GM12878 (cell line): Measurements from ENCODE around the gene IPPK. TPM values are rescaled to one million over a fixed set of nuclear protein-coding genes. Genes with fewer than 3 reads are reported as not detected.
A peak's percentile ranks its signal among the peaks of the same experiment; 100 is the strongest.

Experiments
- ATAC-seq: fragments of 200-7000 bp; cut with Tn5 transposase; 3 replicates; pipeline ENCODE4 v1.9.1; 2020; ENCODE audit warnings: mild to moderate bottlenecking, moderate library complexity
- BruUV-seq: library from RNA; stranded (reverse); fragments of 400-500 nt; replicated peaks from 2 replicates; lab custom pipeline; 2021; lab: Mats Ljungman, UMichigan
- CTCF ChIA-PET: fragments of 300-600 bp; sonication (Branson Sonifier 250); formaldehyde crosslinking; extraction: SDS; loops from one replicate; lab custom pipeline; 2021; ENCODE audit warnings: inconsistent platforms; lab: Yijun Ruan, JAX
- POLR2A ChIA-PET: fragments of 350-600 bp; formaldehyde crosslinking; extraction: SDS; loops from one replicate; lab custom pipeline; 2021; ENCODE audit warnings: inconsistent platforms; lab: Charles Lee
- RAD21 ChIA-PET: fragments of 300-600 bp; sonication (Branson Sonifier 250); formaldehyde crosslinking; loops from one replicate; lab custom pipeline; 2023; ENCODE audit warnings: antibody characterized with exemption; ENCODE audit not compliant: unreplicated experiment; lab: Charles Lee
- SMC1A ChIA-PET: fragments of 300-600 bp; sonication (Branson Sonifier 250); formaldehyde crosslinking; loops from one replicate; lab custom pipeline; 2023; ENCODE audit not compliant: unreplicated experiment, uncharacterized antibody; lab: Charles Lee
- DNase-seq: peaks from one replicate; pipeline ENCODE4 v3.0.0-alpha.2; 2011; ENCODE audit warnings: low read depth, low spot score
- FAIRE-seq: peaks from 3 replicates; lab custom pipeline; 2011; peaks lifted over from hg19 to GRCh38; lab: Jason Lieb, UNC
- H2AFZ ChIP-seq: 2 replicates; pipeline ENCODE4 v1.6.0; 2011; ENCODE audit warnings: low read depth, low read length, control low read depth; ENCODE audit not compliant: control insufficient read depth
- H3K27ac ChIP-seq: 2 replicates; pipeline ENCODE4 v1.5.1; 2011; ENCODE audit warnings: control low read depth; ENCODE audit not compliant: control insufficient read depth, insufficient read depth
- H3K27me3 ChIP-seq, 2 experiments: replicated peaks in 1 of 2; 2 replicates each; pipeline versions ENCODE4 v1.6.0 to v1.6.1; 2011; ENCODE audit warnings: low read length in 1 of 2; ENCODE audit not compliant: control insufficient read depth in 2 of 2, insufficient read depth in 2 of 2
- H3K36me3 ChIP-seq, 2 experiments: 2 replicates each; pipeline ENCODE4 v1.5.1; 2011; ENCODE audit warnings: low read length in 1 of 2; ENCODE audit not compliant: control insufficient read depth in 2 of 2, insufficient read depth in 2 of 2
- H3K4me1 ChIP-seq: 2 replicates; pipeline ENCODE4 v1.6.1; 2011; ENCODE audit warnings: mild to moderate bottlenecking, low read length, moderate library complexity, mixed read lengths; ENCODE audit not compliant: control insufficient read depth, insufficient read depth
- H3K4me2 ChIP-seq: 2 replicates; pipeline ENCODE4 v1.6.0; 2011; ENCODE audit warnings: control low read depth; ENCODE audit not compliant: control insufficient read depth, insufficient read depth
- H3K4me3 ChIP-seq: fragments of 200-600 bp; sonication (generic); 2 replicates; pipeline ENCODE4 v1.5.1; 2016
- H3K79me2 ChIP-seq: 2 replicates; pipeline ENCODE4 v1.6.0; 2011; ENCODE audit warnings: low read length; ENCODE audit not compliant: control insufficient read depth, insufficient read depth
- H3K9ac ChIP-seq: 2 replicates; pipeline ENCODE4 v1.8.0; 2011; ENCODE audit warnings: low read length, control low read depth, mixed read lengths; ENCODE audit not compliant: control insufficient read depth, insufficient read depth
- H3K9me3 ChIP-seq: replicated peaks from 3 replicates; pipeline ENCODE4 v1.5.1; 2011; ENCODE audit warnings: mild to moderate bottlenecking, low read length; ENCODE audit not compliant: control insufficient read depth, insufficient read depth
- H4K20me1 ChIP-seq: 2 replicates; pipeline ENCODE4 v1.6.0; 2011; ENCODE audit not compliant: control insufficient read depth, insufficient read depth
- ASH2L ChIP-seq: fragments of 300-600, 200-600 bp; sonication (generic); IDR thresholded peaks from 2 replicates; pipeline ENCODE4 v1.6.1; 2017; ENCODE audit warnings: low read depth, mild to moderate bottlenecking, borderline replicate concordance
- DPF2 ChIP-seq: fragments of 450-650 bp; IDR thresholded peaks from 2 replicates; pipeline ENCODE4 v1.6.1; 2017; ENCODE audit warnings: mild to moderate bottlenecking
- SUZ12 ChIP-seq: fragments of 200-600 bp; sonication (generic); IDR thresholded peaks from one replicate; pipeline ENCODE4 v1.6.1; 2018; ENCODE audit warnings: antibody characterized with exemption, mild to moderate bottlenecking; ENCODE audit not compliant: unreplicated experiment
- WGBS: methylation state at CpG from one replicate; pipeline ENCODE4 v1.1.6; 2016; ENCODE audit warnings: low lambda C conversion rate; ENCODE audit not compliant: insufficient replicate concordance, insufficient coverage; ENCODE audit errors: missing lambda C conversion rate; 5-methylcytosine and 5-hydroxymethylcytosine counted together
- in situ Hi-C: fragments of 300-500 bp; cut with MboI; formaldehyde crosslinking; loops from 9 replicates; pipeline ENCODE4 v1.14.3; 2018; ENCODE audit warnings: mixed read lengths
- intact Hi-C: fragments of 100-400 bp; cut with micrococcal nuclease; formaldehyde crosslinking; loops from one replicate; pipeline ENCODE4 v1.14.2; 2022; ENCODE audit not compliant: unreplicated experiment
- polyA plus RNA-seq, 11 experiments: library from polyadenylated mRNA; depleted of rRNA in 4 of 11; unstranded in 6 of 11; stranded (reverse) in 5 of 11; fragments of >200 nt; fragmentation: Nextera tagmentation in 4 of 11; fragmentation: Illumina TruSeq in 1 of 11; extraction: Ambion mirVana in 4 of 11; extraction: Trizol in 1 of 11; gene quantifications; 1 replicate in 1 of 11; 2 replicates in 10 of 11; pipeline versions ENCODE4 v1.2.1 to v1.2.3, GENCODE V29; 2011 to 2016; ENCODE audit warnings: inconsistent platforms in 2 of 11, missing spikeins in 2 of 11, low read depth in 1 of 11
- total RNA-seq, 4 experiments: library from RNA; depleted of rRNA in 3 of 4; stranded (reverse); fragments of >200 nt in 3 of 4; fragmentation: Illumina TruSeq in 1 of 4; extraction: Trizol in 1 of 4; gene quantifications; 2 replicates each; pipeline versions ENCODE4 v1.2.1 to v1.2.3, GENCODE V29; 2013 to 2021
- TF ChIP-seq, protein P1 (sequence below): fragments of 450-650 bp; IDR thresholded peaks from 2 replicates; pipeline ENCODE4 v1.6.1; 2017; ENCODE audit warnings: mild to moderate bottlenecking, low read depth, inconsistent platforms; ENCODE audit not compliant: poor library complexity, severe bottlenecking
- TF ChIP-seq, protein P2 (sequence below), 3 experiments: IDR thresholded peaks in 2 of 3; conservative IDR thresholded peaks in 1 of 3; 2 replicates each; pipeline ENCODE4 v1.5.1; 2011; ENCODE audit warnings: low read depth in 3 of 3, low read length in 3 of 3, mild to moderate bottlenecking in 3 of 3, control low read depth in 2 of 3, moderate library complexity in 2 of 3, inconsistent platforms in 1 of 3, mixed read lengths in 1 of 3; ENCODE audit not compliant: control insufficient read depth in 2 of 3, insufficient read depth in 1 of 3; ENCODE audit errors: extremely low read depth in 1 of 3

The IPPK gene
- total and polyA plus RNA-seq, 10 of the 15 experiments (the other 5 are each of a cell fraction or from before 2014, with no cell fraction given), result 2.1 to 22.1 (median 11.4) TPM

GRCh38 chr9:92696619-92697018 is 26.7 kb upstream of the IPPK start (continued):
- TF ChIP-seq, protein P1, sequence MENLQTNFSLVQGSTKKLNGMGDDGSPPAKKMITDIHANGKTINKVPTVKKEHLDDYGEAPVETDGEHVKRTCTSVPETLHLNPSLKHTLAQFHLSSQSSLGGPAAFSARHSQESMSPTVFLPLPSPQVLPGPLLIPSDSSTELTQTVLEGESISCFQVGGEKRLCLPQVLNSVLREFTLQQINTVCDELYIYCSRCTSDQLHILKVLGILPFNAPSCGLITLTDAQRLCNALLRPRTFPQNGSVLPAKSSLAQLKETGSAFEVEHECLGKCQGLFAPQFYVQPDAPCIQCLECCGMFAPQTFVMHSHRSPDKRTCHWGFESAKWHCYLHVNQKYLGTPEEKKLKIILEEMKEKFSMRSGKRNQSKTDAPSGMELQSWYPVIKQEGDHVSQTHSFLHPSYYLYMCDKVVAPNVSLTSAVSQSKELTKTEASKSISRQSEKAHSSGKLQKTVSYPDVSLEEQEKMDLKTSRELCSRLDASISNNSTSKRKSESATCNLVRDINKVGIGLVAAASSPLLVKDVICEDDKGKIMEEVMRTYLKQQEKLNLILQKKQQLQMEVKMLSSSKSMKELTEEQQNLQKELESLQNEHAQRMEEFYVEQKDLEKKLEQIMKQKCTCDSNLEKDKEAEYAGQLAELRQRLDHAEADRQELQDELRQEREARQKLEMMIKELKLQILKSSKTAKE, result no peak
- TF ChIP-seq SUZ12, result no peak
- no peak for TF ChIP-seq DPF2

GRCh38 chr9:92686954-92687353 is 17.0 kb upstream of the IPPK start:
- WGBS, result 45% methylated on average over 3 of the region's 3 CpGs
- intact Hi-C loops (no loop called here), in situ Hi-C loops (no loop called here)
- POLR2A ChIA-PET, result interaction anchor here (0.7 kb wide), 1 partner anchor 247 kb away, joined by 3 read pairs; no protein-coding TSS in a partner anchor
- Histone ChIP-seq H4K20me1 (no peaks in the 10 kb centered on the region), H3K36me3 (no peaks in the 10 kb centered on the region), H3K9me3 (peaks cover 5% of the 10 kb centered on the region; the same call in 2 of the 3 replicates), H2AFZ (no peak overlapping the region), H3K27ac (no peak overlapping the region), H3K4me3 (no peak overlapping the region), H3K9ac (no peak overlapping the region), H3K79me2 (no peaks in the 10 kb centered on the region), H3K27me3 (no peaks in the 10 kb centered on the region), H3K4me1 (0 out of 2 replicates have a peak, but pooled peaks cover 4% of the 10 kb centered on the region), H3K4me2 (no peak overlapping the region)
- no peak for TF ChIP-seq ASH2L
- TF ChIP-seq, protein P2, sequence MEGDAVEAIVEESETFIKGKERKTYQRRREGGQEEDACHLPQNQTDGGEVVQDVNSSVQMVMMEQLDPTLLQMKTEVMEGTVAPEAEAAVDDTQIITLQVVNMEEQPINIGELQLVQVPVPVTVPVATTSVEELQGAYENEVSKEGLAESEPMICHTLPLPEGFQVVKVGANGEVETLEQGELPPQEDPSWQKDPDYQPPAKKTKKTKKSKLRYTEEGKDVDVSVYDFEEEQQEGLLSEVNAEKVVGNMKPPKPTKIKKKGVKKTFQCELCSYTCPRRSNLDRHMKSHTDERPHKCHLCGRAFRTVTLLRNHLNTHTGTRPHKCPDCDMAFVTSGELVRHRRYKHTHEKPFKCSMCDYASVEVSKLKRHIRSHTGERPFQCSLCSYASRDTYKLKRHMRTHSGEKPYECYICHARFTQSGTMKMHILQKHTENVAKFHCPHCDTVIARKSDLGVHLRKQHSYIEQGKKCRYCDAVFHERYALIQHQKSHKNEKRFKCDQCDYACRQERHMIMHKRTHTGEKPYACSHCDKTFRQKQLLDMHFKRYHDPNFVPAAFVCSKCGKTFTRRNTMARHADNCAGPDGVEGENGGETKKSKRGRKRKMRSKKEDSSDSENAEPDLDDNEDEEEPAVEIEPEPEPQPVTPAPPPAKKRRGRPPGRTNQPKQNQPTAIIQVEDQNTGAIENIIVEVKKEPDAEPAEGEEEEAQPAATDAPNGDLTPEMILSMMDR (IDR thresholded peaks at IDR 0.05 in 2 of 3, conservative IDR thresholded peaks at IDR 0.05 in 1 of 3; ENCODE audit: control insufficient read depth in 2 of 3, extremely low read depth in 1 of 3, insufficient read depth in 1 of 3, low read depth in 3 of 3, low read length in 3 of 3), result 0 out of 6 replicates have a peak, but pooled peaks of 1 of the 3 experiments have one; percentile 7
- RAD21 ChIA-PET, result no interaction called here
- DNase-seq (no peak), FAIRE-seq (no peak), ATAC-seq (peak; percentile 42; the same call in 1 of the 3 replicates)
- CTCF ChIA-PET, result no interaction called here
- SMC1A ChIA-PET, result no interaction called here
- no TSS peak for BruUV-seq
